GM10266 (cell line): ENCODE measurements around the gene KLHDC9.

ENCODE experiments used
- DNase-seq: peaks from one replicate; pipeline ENCODE4 v3.0.0; 2012; ENCODE audit errors: extremely low spot score
- TF ChIP-seq, protein P1 (sequence below): IDR thresholded peaks from 2 replicates; pipeline ENCODE4 v1.5.1; 2012; ENCODE audit warnings: mild to moderate bottlenecking, low read depth; ENCODE audit not compliant: control insufficient read depth, insufficient read depth; ENCODE audit errors: missing control alignments

The KLHDC9 gene

DNA sequence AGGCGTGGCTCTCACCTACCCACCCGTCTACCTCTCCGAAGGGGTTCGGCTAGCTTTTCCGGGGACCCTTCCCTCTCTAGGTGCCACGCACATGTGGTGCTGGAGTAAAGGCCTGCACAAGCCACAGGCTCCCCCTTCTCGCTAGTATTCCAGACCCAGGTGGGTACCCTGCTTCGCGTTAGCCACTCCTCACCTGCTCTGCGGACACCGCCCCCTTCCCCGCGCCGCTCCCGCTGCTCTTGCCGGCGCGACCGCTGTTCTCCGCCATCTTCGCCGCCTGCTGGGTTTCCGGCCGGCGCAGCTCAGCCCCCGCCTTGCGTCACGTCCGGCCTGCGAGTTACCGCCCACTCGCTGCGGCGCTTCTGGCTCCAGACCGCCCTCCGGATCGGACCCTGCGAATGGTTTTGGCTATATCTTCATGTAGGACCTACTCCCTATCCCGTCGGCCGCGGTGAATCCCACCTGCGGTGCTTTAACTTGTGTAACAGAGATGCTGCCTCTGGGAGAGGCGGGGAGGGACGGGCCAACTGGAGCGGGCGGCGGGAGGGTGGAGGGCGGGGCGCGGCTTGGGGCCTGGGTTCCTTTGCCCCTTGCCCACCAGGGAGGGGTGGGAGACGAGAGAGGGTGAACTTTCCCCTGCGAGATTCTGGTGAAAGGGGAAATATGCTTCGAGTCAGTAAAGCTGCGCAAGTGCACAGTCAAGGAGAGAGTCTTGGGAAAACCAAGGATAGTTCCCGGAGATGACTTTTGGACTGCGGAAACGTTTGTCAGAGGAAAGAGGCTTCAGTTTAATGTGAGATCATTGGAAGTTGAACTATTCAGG is 19.8 kb downstream of the KLHDC9 start, which contains the start of the genes NIT1 and PFDN2:
Gene NIT1, plus strand, starts transcription at position 347 of the 823 bp plus-strand sequence. Its CDS starts 72 bp downstream, at position 419.
Gene PFDN2, minus strand, starts transcription at position 279 of the 823 bp plus-strand sequence. Its CDS starts 11 bp downstream, at position 268.
- DNase-seq: peak; percentile 89

DNA sequence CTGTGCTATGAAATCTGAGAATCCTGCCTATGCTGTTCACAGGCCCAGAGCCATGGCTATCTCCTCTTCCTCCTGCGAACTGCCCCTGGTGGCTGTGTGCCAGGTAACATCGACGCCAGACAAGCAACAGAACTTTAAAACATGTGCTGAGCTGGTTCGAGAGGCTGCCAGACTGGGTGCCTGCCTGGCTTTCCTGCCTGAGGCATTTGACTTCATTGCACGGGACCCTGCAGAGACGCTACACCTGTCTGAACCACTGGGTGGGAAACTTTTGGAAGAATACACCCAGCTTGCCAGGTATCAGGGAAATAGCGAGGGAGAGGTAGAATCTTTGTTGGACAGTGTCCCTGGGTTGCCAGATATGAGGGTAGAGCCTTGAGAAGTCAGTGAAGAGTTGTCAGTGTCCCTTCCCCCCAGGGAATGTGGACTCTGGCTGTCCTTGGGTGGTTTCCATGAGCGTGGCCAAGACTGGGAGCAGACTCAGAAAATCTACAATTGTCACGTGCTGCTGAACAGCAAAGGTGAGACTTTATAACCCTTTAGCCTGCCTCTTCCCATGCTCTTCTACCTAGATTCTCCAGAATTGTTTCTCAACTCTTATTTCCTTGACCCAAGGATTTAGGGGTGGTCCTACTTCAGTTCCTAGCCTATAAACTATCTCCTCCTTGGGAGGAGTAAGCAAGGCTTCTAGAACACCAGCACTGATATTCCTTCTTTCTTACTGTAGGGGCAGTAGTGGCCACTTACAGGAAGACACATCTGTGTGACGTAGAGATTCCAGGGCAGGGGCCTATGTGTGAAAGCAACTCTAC is 21.1 kb downstream of the KLHDC9 start:
- TF ChIP-seq, protein P1, sequence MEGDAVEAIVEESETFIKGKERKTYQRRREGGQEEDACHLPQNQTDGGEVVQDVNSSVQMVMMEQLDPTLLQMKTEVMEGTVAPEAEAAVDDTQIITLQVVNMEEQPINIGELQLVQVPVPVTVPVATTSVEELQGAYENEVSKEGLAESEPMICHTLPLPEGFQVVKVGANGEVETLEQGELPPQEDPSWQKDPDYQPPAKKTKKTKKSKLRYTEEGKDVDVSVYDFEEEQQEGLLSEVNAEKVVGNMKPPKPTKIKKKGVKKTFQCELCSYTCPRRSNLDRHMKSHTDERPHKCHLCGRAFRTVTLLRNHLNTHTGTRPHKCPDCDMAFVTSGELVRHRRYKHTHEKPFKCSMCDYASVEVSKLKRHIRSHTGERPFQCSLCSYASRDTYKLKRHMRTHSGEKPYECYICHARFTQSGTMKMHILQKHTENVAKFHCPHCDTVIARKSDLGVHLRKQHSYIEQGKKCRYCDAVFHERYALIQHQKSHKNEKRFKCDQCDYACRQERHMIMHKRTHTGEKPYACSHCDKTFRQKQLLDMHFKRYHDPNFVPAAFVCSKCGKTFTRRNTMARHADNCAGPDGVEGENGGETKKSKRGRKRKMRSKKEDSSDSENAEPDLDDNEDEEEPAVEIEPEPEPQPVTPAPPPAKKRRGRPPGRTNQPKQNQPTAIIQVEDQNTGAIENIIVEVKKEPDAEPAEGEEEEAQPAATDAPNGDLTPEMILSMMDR: peak; percentile 43
- peak; percentile 80 for DNase-seq

More for the DNA sequence above, 19.8 kb downstream of the KLHDC9 start, which contains the start of the genes NIT1 and PFDN2:
- TF ChIP-seq, protein P1: no peak

DNA sequence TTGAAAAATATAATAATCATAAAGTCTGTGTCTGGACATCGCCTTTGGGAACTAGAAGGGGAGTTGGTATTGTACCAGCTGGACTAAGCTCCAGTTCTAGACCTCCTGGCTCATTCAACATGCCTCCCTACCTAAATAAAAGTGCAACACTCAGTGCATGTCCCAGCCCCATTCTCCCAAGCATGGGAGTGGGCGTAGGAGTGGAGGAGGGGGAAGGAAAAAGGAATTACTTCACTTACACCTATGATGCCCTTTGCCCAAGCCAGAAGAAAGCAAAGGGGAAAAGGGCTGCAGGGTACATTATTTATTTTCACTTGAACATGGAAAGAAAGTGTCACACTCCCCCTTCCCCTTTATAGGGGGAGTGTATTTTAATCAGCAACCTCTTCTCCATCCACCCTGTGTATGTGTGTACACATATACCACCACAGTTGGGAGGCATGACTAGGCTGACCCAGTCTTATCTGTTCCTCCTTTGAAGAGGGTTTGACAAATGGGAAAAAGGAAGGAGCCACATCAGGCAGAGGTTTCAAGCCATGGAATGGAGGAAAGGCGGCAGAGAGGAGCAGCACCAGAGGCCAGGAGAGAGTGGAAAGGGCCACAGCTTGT is 23.0 kb downstream of the KLHDC9 start:
- TF ChIP-seq, protein P1: no peak
- no peak for DNase-seq

DNA sequence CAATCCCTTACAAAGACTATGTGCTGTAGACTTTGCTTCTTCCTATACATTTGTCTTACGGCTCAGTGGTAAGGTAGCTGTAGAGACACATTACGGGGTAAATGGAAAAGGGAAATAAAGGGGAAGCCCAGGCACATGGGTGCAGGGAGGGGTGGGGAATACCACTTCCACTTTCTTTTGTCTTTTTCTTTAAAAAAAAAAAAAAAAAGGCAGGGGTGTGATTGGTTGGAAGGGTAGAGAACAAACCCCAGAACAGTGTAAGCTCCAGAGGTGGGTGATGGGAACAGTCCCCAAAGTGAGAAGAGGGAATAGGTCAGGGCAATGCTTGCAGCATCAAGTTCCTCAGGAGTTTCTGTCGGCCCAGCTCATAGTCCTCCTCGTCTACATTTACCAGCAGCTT is 23.7 kb downstream of the KLHDC9 start:
- no peak for DNase-seq
- TF ChIP-seq, protein P1: no peak

DNA sequence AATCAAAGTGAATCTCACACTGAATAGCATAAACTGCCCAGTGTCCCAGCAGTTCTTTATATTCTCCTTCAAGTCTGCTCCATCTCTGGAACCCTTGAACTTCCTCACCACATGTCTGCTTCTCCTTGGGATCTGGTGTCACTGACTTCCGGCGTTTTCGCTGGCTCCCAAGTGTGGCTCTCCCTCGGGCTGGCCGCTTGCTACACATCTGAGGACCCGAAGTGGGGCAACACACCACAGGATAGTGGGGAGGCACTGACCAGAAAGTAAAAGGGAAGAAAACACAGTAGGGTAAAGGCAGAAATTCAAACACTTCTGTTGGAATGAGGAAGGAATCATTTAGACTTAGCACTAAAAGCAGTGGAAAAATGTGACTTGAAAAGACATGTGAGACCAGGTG is 24.8 kb downstream of the KLHDC9 start:
- TF ChIP-seq, protein P1: no peak
- no peak for DNase-seq

DNA sequence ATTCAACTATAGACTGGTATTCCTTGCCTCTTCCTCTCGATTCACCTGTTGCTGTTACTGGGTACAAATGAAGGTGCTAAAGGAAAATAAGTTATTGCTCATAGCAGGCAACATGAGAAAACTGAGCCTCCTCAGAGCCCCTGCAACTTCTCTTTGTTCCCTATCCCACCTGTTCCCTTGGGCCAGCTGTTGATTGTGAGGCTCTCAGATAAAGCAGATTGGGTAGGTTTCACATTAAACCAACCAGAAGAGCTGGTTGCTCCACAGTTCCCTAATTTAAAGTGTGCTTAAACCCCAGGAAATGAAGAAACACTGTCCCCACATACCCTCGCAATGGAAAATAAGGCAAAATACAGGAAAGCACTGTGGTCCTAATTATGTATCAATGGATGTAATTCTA is 29.5 kb downstream of the KLHDC9 start:
- no peak for DNase-seq
- TF ChIP-seq, protein P1: no peak
